HG03280 (cell line): ENCODE results near the gene SLC6A3.
"Not testable (repeated sequence)": the region's sequence is repeated elsewhere in the genome, so short reads cannot be mapped to it uniquely, and the experiment has no call there.

Experiments used
- ATAC-seq: cut with Tn5 transposase; IDR thresholded peaks from one replicate; pipeline ENCODE4 v1.9.1; 2021; ENCODE audit warnings: mild to moderate bottlenecking, moderate library complexity; ENCODE audit not compliant: unreplicated experiment

SLC6A3 gene

DNA sequence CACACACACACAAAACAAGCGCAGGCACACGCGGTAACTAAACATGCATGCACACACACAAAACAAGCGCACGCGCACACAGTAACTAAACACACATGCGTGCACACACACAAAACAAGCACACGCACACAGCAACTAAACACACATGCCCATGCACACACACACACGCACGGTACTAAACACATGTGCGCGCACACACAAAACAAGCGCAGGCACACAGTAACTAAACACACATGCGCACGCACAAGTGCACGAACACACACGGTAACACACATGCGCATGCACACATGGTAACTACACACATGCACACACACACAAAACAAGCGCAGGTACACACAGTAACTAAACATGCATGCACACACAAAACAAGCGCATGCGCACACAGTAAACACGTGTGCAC lies 19.9 kb upstream of the SLC6A3 start:
- ATAC-seq: no peak

DNA sequence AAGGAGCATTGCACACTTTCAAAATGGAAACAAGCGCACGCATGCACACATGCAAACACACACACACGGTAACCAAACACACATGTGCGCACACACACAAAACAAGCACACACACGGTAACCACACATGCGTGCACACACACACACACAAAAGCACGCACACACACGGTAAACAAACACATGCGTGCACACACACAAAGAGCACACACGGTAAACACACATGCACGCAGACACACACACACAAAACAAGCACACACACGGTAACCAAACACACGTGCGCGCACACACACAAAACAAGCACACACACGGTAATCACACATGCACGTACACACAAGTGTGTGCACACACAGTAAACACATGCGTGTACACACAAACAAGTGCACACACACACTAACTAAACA lies 19.3 kb upstream of the SLC6A3 start:
- ATAC-seq: no peak

- ATAC-seq: no peak
These were observed 18.8 kb upstream of the SLC6A3 start for GRCh38 chr5:1464096-1464446.

DNA sequence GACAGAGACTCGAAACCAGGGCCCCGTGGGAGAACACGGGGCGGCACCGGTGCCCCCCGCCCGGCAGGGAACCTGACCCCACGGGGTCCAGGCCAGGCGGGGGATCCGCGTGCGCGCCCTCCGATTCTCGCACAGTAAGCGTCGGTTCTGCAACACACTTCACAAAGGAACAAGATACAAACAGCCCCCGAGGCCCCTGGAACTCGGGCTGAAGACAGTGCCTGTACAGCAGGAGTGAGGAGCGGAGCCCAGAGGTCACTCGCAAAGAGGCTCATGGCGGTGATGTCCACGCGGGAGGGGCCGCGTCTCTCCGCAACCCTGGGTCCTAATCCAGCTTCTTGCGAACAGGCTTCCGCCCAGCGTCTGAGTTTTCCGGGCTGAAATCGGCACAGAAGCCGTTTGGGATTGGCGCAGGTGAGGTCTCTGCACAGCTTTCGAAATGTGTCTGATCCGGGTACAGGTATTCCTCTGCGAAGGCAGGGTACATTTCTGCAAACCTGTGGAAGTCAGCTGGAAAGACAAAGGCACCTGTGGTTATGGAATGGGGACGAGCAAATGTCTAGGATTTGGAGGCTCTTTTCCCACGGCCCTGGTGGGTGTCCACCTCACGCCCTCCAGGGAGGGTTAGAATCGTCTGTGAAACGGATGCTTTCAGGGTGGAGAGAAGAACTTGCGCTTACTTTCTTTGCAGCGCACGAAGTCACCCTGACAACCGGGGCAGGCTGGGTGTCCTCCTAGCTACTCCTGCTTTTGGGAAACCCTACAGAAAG lies 18.3 kb upstream of the SLC6A3 start:
- ATAC-seq: no peak

DNA sequence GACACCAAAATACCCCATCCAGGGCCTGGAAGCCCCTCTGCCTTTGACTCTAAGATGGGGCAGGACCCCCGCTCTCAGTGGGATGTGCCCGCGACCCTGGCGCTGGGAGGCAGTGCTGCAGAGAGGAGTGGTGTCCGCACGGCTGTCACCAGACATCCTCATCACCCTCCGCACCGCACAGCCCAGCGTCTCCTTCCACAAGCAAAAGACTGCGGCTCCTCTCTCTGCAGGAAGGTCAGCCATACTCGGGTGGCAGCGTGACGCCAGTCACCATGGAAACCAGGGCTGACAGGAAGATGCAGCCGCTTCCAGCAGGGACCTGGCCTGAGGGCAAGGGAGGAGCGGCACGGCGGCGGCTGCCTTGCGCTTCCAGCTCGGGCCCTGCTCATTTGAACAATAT lies 17.1 kb upstream of the SLC6A3 start:
- ATAC-seq: no peak

DNA sequence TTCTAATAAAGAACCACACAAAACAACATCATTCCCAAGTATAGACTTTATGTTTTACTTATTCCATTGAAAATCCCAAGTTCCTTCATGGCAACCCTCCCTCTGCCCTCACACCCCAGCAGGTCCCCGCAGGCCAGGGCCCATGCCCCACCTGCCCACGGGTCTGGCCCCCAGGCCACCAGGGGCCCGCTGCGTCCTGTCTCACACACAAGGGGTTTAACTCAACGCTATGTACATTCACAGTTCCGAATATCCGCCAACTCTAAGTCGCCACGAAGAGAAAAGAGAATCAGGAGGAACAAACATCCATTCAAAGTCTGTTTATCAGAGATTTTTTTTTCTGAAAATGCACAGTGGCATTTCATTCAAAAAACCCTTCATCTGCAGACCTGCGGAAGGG lies 16.2 kb upstream of the SLC6A3 start:
- no peak for ATAC-seq

DNA sequence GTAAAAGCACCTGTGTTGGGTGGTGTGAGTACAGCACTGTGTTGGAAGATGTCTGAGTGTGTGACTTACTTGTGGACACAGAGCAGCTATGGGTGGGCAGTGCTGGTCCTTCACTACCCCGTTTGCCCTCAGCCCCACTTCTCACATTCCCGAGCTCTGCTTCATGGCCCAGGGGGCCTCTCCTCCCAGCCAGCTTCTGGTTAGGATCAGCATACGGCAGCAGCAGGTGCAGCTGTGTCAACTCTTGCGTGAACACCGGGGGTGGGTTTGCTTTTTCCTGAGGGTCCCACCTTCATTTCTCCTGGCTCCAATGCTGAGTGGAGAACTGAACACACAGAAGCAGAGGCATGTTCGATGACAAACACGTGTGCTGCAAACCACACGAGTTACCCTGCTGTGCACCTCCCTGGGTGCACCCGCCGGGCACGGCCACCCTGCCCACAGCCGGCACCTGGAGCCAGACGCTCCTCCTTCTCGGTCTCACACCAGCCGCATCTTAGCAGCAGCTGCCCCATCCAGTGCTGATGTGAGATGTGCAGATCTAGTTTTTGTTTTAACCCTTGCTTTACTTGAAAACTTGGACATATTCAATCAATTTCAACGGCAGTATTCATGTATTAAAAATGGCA lies 14.9 kb upstream of the SLC6A3 start:
- no peak for ATAC-seq

GRCh38 chr5:1459435-1459834 lies 14.2 kb upstream of the SLC6A3 start:
- not testable (repeated sequence) for ATAC-seq

GRCh38 chr5:1456110-1456881 lies 11.1 kb upstream of the SLC6A3 start:
- ATAC-seq: not testable (repeated sequence)

DNA sequence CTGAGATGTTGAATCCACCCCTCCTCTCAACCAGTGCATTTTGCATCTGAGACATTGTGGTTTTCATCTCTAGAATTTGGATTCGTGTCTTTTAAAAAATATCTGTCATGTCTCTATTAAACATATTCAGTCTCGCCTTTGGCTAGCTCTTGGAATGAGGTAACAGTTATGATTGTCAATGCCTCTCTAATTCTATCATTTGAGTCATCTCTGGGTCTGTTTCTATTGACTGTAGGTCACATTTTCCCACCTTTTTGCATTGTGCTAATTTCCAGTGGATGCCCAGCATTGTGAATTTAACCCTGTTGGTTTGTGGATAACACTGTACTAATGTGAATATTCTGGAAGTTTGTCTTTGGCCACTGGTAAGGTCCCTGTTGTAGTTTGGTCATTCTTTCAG lies 8.4 kb upstream of the SLC6A3 start:
- ATAC-seq: no peak

DNA sequence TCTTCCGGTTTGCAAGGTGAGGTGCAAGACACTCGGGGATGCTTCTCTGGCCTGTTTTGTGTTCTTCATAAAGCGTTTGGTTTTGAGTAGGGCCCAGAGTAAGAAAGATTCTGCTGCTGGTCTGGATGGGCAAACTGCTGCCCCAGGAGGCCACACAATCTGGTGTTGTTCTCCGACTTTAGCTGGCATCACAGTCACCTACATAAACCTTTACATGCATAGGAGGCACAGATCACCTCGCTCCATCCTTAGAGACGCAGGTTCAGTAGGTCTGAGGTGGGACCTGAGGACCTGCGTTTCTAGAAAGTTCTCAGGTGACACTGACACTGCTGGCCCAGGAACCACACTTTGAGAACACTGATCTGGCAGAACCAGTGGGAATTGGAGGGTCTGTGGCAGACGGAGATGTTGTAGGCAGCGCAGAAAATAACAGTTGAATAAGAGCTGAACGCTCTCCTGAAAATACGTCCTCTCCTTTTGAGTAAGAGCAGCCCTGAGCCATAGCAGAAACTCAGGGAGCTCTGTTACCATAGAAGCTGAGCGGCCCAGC lies 3.9 kb upstream of the SLC6A3 start:
- no peak for ATAC-seq

GRCh38 chr5:1448511-1449011 lies 3.3 kb upstream of the SLC6A3 start:
- ATAC-seq: no peak

GRCh38 chr5:1447671-1448361 lies 2.6 kb upstream of the SLC6A3 start:
- no peak for ATAC-seq

- ATAC-seq: no peak
These were observed 1.5 kb upstream of the SLC6A3 start for GRCh38 chr5:1446602-1447343.

DNA sequence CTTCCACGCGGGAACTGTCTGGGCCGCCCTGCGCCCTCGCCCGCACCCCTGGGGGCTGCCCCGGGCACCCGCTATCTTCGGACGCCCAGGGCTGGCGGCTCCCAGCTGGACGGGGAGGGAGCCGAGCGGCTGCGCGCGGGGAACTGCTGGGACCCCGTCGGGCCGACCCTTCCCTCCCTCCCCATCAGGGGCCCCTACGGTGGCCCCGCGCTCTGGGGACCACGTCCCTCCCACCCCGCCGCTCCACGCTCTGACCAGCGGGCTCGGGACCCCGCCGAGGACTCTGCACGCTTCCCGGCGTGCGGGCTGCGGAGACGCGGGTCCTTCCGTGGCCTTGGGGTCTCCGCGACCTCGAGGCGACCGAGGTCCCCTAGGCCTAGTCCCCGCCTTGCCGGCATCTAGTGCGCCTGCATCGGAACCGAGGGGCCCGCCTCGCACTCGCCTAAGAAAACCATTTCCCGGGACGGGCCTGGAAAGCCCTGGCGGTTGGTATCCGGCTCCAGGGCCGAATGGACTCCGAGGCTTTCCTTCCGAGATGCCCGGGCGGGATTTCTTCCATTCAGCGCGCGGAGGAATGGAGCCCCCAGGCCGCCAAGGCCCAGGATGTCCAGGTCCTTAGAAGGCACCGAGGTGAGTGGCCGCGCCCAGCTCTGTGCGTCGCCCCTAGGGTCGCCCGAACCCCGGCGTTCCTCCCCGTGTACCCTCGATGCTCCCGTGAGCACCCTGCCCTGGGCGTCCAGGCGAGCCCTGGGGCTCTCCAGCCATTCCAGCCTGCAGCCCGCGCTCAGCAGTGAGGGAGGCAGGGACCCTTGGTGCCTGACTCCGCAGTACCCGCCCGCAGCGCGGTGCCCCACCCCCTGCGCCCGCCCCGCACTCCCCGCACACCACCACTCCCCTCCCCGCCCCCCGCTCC lies 705 bp upstream of the SLC6A3 start:
- no peak for ATAC-seq

- ATAC-seq: no peak
These were observed 665 bp downstream of the SLC6A3 start for GRCh38 chr5:1444361-1445189.

GRCh38 chr5:1443991-1444360 lies 1.3 kb downstream of the SLC6A3 start:
- no peak for ATAC-seq

- no peak for ATAC-seq
These were observed 2.1 kb downstream of the SLC6A3 start for GRCh38 chr5:1443171-1443570.
